HG03520 (cell line): Measurements from ENCODE around the gene NUP153.
"Not testable (repeated sequence)": the region's sequence is repeated elsewhere in the genome, so short reads cannot be mapped to it uniquely, and the experiment has no call there.

Source experiments
- ATAC-seq: cut with Tn5 transposase; IDR thresholded peaks from one replicate; pipeline ENCODE4 v1.9.1; 2021; ENCODE audit warnings: mild to moderate bottlenecking, moderate library complexity; ENCODE audit not compliant: unreplicated experiment

The NUP153 gene

GRCh38 chr6:17706580-17707370 is at the start of gene NUP153:
Gene NUP153, minus strand, starts transcription at chr6:17706925. Its CDS starts 538 bp downstream, at chr6:17706387.
- peak; percentile 62 for ATAC-seq

DNA sequence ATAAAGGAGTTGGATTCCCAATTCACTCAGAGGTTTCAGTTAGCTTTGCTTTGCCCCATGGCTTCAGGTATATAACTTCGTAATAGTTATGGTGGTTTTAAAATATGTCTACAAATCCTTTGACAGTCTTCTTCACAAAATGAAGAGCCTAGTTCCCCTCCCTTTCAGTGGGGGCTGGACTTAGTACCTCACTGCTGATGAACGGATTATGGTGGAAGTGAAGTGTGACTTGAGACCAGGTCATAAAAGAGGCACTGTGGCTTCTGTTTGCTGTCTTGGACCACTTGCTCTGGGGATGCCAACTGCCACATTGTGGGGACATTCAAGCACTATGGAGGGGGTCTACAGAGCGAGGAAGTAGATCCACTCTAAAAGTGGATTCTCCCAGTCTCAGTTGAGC is 47.5 kb upstream of the NUP153 start:
- ATAC-seq, result no peak

DNA sequence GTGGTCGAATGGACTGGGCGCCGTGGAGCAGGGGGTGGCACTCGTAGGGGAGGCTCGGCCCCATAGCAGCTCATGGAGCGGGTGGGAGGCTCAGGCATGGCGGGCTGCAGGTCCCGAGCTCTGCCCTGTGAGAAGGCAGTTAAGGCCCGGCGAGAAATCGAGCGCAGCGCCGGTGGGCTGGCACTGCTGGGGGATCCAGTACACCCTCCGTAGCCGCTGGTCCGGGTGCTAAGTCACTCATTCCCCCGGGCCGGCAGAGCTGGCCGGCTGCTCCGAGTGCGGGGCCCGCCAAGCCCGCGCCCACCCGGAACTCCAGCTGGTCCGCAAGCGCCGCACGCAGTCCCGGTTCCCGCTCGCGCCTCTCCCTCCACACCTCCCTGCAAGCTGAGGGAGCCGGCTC is 38.6 kb upstream of the NUP153 start:
- not testable (repeated sequence) for ATAC-seq

- ATAC-seq, result not testable (repeated sequence)
Observed at GRCh38 chr6:17744757-17745308, 38.1 kb upstream of the NUP153 start.

GRCh38 chr6:17744019-17744756 is 37.5 kb upstream of the NUP153 start:
- no peak for ATAC-seq

DNA sequence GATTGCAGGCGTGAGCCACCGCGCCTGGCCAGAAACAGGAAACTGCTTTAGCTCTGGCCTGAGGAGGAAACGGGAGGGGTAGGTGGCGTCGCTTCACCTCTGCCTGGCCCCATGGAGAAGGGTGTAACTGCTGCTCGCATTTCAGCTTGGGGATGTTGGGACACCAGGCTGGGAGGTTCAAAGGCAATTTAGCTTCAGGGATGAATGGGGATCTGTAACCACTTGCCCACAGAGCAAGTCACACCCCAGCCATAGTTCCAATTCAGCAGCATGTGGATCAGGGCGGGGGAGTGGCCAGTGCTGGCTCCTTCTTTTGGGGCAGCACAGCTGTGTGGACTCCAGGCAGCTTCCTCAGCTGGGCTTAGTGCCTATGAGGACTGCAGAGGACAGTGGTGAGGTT is 34.8 kb upstream of the NUP153 start:
- no peak for ATAC-seq

DNA sequence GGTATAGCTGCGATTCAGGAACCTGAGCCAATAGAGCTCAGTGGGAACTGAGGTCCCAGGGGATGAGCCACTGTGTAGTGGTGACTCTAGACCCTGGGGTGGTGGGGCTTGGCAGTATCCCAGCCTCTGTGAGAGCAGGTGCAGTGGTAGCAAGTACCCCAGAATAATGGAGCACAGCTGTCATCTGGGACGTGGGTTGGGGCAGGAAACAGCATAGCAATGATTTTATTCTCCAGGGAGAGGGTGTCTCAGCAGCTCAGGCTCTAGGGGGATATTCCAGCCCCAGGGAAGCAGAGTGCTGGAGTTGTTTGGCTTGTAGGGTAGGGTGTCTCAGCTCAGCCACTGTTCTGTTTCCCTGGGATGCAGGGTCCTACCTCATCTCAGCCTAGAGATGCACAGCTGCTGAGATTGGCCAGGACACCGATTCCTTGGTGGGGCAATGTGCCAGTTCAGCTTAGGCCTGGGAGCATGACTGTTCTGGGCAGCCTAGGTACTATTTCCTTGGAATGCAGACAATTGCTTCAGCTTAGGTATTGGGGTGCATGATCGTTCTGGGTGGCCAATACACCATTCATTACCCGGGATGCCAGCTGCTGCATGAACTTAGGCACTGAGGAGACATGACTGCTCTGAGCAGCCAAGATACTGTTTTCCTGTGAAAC is 34.0 kb upstream of the NUP153 start:
- no peak for ATAC-seq

DNA sequence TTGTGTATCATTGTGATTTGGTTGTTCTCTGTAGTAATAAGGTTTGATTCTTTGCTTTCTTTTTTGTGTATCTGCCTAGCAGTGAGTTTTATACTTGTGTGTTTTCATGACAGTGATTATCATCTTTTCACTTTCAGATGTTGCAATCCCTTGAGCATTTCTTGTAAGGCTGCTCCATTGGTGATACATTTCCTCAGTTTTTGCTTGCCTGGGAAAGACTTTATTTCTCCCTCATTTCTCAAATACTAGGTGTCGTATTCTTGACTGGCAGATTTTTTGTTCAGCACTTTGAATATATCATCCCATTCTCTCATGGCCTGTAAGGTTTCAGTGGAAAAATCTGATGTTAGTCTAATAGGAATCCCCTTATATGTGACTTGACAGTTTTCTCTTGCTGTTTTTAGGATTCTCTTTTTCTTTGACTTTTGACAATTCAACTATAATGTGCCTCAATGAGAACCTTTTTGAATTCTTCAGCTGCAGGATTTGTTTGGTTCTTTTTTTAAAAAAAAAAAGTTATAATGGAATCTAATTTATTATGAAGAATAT is 31.1 kb upstream of the NUP153 start:
- ATAC-seq, result no peak

DNA sequence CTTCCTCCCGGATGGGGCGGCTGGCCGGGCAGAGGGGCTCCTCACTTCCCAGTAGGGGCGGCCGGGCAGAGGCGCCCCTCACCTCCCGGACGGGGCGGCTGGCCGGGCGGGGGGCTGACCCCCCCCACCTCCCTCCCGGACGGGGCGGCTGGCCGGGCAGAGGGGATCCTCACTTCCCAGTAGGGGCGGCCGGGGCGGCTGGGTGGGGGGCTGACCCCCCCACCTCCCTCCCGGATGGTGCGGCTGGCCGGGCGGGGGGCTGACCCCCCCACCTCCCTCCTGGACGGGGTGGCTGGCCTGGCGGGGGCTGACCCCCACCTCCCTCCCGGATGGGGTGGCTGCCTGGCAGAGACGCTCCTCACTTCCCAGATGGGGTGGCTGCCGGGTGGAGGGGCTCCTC is 28.6 kb upstream of the NUP153 start:
- ATAC-seq, result not testable (repeated sequence)

- ATAC-seq, result no peak
Observed at GRCh38 chr6:17730078-17730704, 23.5 kb upstream of the NUP153 start.

DNA sequence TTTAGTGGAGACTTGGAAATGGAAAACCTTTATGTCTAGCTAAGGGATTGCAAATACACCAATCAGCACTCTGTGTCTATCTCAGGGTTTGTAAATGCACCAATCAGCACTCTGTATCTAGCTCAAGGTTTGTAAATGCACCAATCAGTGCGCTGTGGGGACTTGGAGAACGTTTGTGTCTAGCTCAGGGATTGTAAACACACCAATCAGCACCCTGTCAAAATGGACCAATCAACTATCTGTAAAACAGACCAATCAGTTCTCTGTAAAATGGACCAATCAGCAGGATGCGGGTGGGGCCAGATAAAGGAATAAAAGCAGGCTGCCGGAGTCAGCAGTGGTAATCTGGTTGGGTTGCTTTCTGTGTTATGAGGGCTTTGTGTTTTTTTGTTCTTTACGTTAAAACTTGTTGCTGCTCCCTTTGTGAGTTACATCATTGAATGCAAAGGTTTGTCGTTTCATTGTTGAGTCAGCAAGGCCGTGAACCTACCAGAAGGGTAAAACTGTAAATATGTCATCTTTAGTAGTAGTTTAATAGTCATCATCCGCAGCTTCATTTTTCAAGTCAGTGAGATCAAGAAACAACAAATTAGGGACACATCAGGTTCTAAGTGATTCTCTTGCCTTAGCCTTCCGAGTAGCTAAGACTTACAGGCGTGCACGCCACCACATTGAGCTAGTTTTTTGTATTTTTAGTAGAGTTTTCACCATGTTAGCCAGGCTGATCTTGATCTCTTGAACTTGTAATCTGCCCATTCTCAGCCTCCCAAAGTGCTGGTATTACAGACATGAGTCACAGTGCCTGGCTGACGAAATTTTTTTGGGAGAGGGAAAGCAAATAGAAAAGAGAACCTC is 22.7 kb upstream of the NUP153 start:
- no peak for ATAC-seq

GRCh38 chr6:17728551-17729222 is 22.0 kb upstream of the NUP153 start:
- ATAC-seq, result no peak

- no peak for ATAC-seq
Observed at GRCh38 chr6:17725083-17725482, 18.4 kb upstream of the NUP153 start.

GRCh38 chr6:17724341-17724740 is 17.6 kb upstream of the NUP153 start:
- ATAC-seq, result no peak

GRCh38 chr6:17721671-17722070 is 14.9 kb upstream of the NUP153 start:
- no peak for ATAC-seq

GRCh38 chr6:17719323-17720041 is 12.8 kb upstream of the NUP153 start:
- ATAC-seq, result no peak

DNA sequence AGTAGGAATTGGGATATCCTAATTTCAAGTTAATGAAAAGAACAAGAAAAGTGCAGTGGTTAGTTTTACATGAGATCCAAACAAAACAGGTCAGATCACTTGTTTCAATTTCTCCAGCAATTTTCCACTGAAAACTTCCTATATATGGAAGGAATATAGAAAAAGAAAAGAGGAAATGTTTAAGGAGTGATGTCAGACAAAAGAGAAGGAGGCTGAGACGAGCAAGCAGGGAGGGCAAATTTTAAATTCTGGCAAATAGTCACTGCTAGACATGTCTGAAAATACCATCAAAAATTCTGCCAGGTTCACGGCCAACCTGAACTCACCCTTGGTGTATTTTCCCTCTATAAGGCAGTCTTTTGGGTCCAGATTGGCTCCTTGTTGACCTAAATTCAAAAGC is 9.5 kb upstream of the NUP153 start:
- no peak for ATAC-seq
